A549 treated with AZD9567 at 1 μM for 4 hours (cell line): ENCODE measurements around the gene NAALADL1. TPM values are rescaled to one million over a fixed set of nuclear protein-coding genes. Genes with fewer than 3 reads are reported as not detected.

Source experiments
- total RNA-seq: library from RNA; stranded (reverse); fragments of 200-300 nt; extraction: Qiagen RNA extraction; gene quantifications from 5 replicates; pipeline ENCODE4 v1.2.3, GENCODE V29; 2022; ENCODE audit not compliant: insufficient read depth

The NAALADL1 gene
- total RNA-seq, result 0.10 to 0.11 TPM (median 0.10 TPM) in 3 of 5 replicates, not detected in the others

GRCh38 chr11:65058419-65059054 lies at the start of gene NAALADL1:
Gene NAALADL1 (minus strand): TSS chr11:65058553. CDS start chr11:65058521, 32 bp downstream.

GRCh38 chr11:65095974-65096806 lies 37.8 kb upstream of the NAALADL1 start, which contains the start of gene VPS51:
Gene VPS51 (plus strand): TSS chr11:65096214. CDS start chr11:65096251, 37 bp downstream.

GRCh38 chr11:65083834-65084597 lies 25.7 kb upstream of the NAALADL1 start, which contains the start of the genes CDCA5 and ZFPL1:
Gene CDCA5 (minus strand): TSS chr11:65084040. CDS start chr11:65083978, 62 bp downstream.
Gene ZFPL1 (plus strand): TSS chr11:65084222. CDS start chr11:65084699, 477 bp downstream.

GRCh38 chr11:65040847-65041622 lies 17.3 kb downstream of the NAALADL1 start, which contains the start of gene SAC3D1:
Gene SAC3D1 (plus strand): TSS chr11:65041210. CDS start chr11:65041293, 83 bp downstream.

GRCh38 chr11:65027213-65028067 lies 30.9 kb downstream of the NAALADL1 start, which contains the start of gene SNX15:
Gene SNX15 (plus strand): TSS chr11:65027439. CDS start chr11:65027538, 99 bp downstream.

GRCh38 chr11:65013888-65014725 lies 44.2 kb downstream of the NAALADL1 start, which contains the start of gene ARL2:
Gene ARL2 (plus strand): TSS chr11:65014160. CDS start chr11:65014208, 48 bp downstream.

GRCh38 chr11:64996710-64997380 lies 61.5 kb downstream of the NAALADL1 start, which contains the start of gene BATF2:
Gene BATF2 (minus strand): TSS chr11:64996971. CDS start chr11:64996914, 57 bp downstream.

Other genes starting within 250 kb of the NAALADL1 start
- gene MEN1, start 248.0 kb downstream of the NAALADL1 start, total RNA-seq, result 36.7 to 42.8 TPM (median 41.1 TPM) in 5 replicates
- gene CDC42BPG, start 213.9 kb downstream of the NAALADL1 start, total RNA-seq, result 0.66 to 1.3 TPM (median 1.2 TPM) in 5 replicates
- 91.2 to 130 TPM (median 114 TPM) in 5 replicates for gene EHD1, start 179.9 kb downstream of the NAALADL1 start, total RNA-seq
- gene ATG2A, start 141.3 kb downstream of the NAALADL1 start, total RNA-seq, result 8.4 to 25.0 TPM (median 22.0 TPM) in 5 replicates
- 3.9 to 9.0 TPM (median 4.9 TPM) in 5 replicates for gene PPP2R5B, start 133.9 kb downstream of the NAALADL1 start, total RNA-seq
- gene GPHA2, start 122.7 kb downstream of the NAALADL1 start, total RNA-seq, result not detected in 5 replicates
- not detected in 5 replicates for gene MAJIN, start 86.4 kb downstream of the NAALADL1 start, total RNA-seq
- gene BATF2, start 61.6 kb downstream of the NAALADL1 start, total RNA-seq, result 0.32 to 0.72 TPM (median 0.56 TPM) in 4 of 5 replicates, not detected in the other
- gene ARL2, start 44.4 kb downstream of the NAALADL1 start, total RNA-seq, result 178 to 191 TPM (median 184 TPM) in 5 replicates
- gene SNX15, start 31.1 kb downstream of the NAALADL1 start, total RNA-seq, result 21.5 to 38.9 TPM (median 23.0 TPM) in 5 replicates
- gene SAC3D1, start 17.3 kb downstream of the NAALADL1 start, total RNA-seq, result 28.1 to 60.9 TPM (median 56.5 TPM) in 5 replicates
- 53.7 to 73.8 TPM (median 71.6 TPM) in 5 replicates for gene CDCA5, start 25.5 kb upstream of the NAALADL1 start, total RNA-seq
- gene ZFPL1, start 25.7 kb upstream of the NAALADL1 start, total RNA-seq, result 36.2 to 60.8 TPM (median 37.2 TPM) in 5 replicates
- gene VPS51, start 37.7 kb upstream of the NAALADL1 start, total RNA-seq, result 53.4 to 56.1 TPM (median 54.3 TPM) in 5 replicates
- 5.2 to 8.9 TPM (median 7.1 TPM) in 5 replicates for gene TM7SF2, start 53.3 kb upstream of the NAALADL1 start, total RNA-seq
- 18.0 to 24.2 TPM (median 22.8 TPM) in 5 replicates for gene ZNHIT2, start 59.1 kb upstream of the NAALADL1 start, total RNA-seq
- 717 to 1,025 TPM (median 998 TPM) in 5 replicates for gene FAU, start 63.6 kb upstream of the NAALADL1 start, total RNA-seq
- gene MRPL49, start 63.8 kb upstream of the NAALADL1 start, total RNA-seq, result 63.0 to 75.1 TPM (median 69.6 TPM) in 5 replicates
- gene SYVN1, start 76.0 kb upstream of the NAALADL1 start, total RNA-seq, result 32.1 to 46.1 TPM (median 43.1 TPM) in 5 replicates
- gene SPDYC, start 111.7 kb upstream of the NAALADL1 start, total RNA-seq, result not detected in 5 replicates
- 99.3 to 109 TPM (median 108 TPM) in 5 replicates for gene CAPN1, start 123.4 kb upstream of the NAALADL1 start, total RNA-seq
- 10.7 to 16.6 TPM (median 12.9 TPM) in 5 replicates for gene POLA2, start 203.4 kb upstream of the NAALADL1 start, total RNA-seq